ENCODE measurements around the gene SPRR2D. TPM values are rescaled to one million over a fixed set of nuclear protein-coding genes. Genes with fewer than 3 reads are reported as not detected.
"Not testable (repeated sequence)": the region's sequence is repeated elsewhere in the genome, so short reads cannot be mapped to it uniquely, and the experiment has no call there.

The SPRR2D gene
- total RNA-seq, 1 donor from 2014 or later, result not detected

- TF ChIP-seq CTCF (IDR thresholded peaks at IDR 0.05), result no peak
- intact Hi-C loops (cut with DNase I), result no loop called here
Measured at GRCh38 chr1:153070243-153070642, 29.3 kb upstream of the SPRR2D start.

GRCh38 chr1:153058826-153059784, 18.2 kb upstream of the SPRR2D start:
- no peaks in the 10 kb centered on the region for H3K36me3 ChIP-seq
- no peak overlapping the region for H3K4me3 ChIP-seq
- H3K9me3 ChIP-seq, result no peaks in the 10 kb centered on the region
- no peaks in the 10 kb centered on the region for H3K4me1 ChIP-seq
- no peak overlapping the region for H3K27ac ChIP-seq
- no peak for DNase-seq (ENCODE audit: low spot score in 2 of 2)
- intact Hi-C loops (cut with DNase I), result no loop called here
- no peaks in the 10 kb centered on the region for H3K27me3 ChIP-seq
- no peak for TF ChIP-seq CTCF (IDR thresholded peaks at IDR 0.05)

More at GRCh38 chr1:153070243-153070642, 29.3 kb upstream of the SPRR2D start:
- Histone ChIP-seq H3K36me3 (no peaks in the 10 kb centered on the region), H3K27ac (no peak overlapping the region), H3K27me3 (no peaks in the 10 kb centered on the region), H3K4me3 (no peak overlapping the region), H3K9me3 (no peaks in the 10 kb centered on the region), H3K4me1 (no peaks in the 10 kb centered on the region)
- no peak for DNase-seq (ENCODE audit: low spot score in 2 of 2)

GRCh38 chr1:153058154-153058553, 17.2 kb upstream of the SPRR2D start:
- H3K36me3 ChIP-seq, result no peaks in the 10 kb centered on the region
- intact Hi-C loops (cut with DNase I), result no loop called here
- DNase-seq (ENCODE audit: low spot score in 2 of 2), result no peak
- no peak for TF ChIP-seq CTCF (IDR thresholded peaks at IDR 0.05)
- no peaks in the 10 kb centered on the region for H3K9me3 ChIP-seq
- no peaks in the 10 kb centered on the region for H3K4me1 ChIP-seq
- H3K27ac ChIP-seq, result no peak overlapping the region
- no peak overlapping the region for H3K4me3 ChIP-seq
- H3K27me3 ChIP-seq, result no peaks in the 10 kb centered on the region

GRCh38 chr1:153057375-153057774, 16.5 kb upstream of the SPRR2D start, which contains the start of gene SPRR2A:
Gene SPRR2A (minus strand): TSS chr1:153057512. CDS start chr1:153056735, 777 bp downstream.
- no peaks in the 10 kb centered on the region for H3K27me3 ChIP-seq
- intact Hi-C loops (cut with DNase I), result no loop called here
- no peaks in the 10 kb centered on the region for H3K36me3 ChIP-seq
- H3K4me3 ChIP-seq, result no peak within 1 kb of the TSS
- H3K9me3 ChIP-seq, result no peaks in the 10 kb centered on the region
- TF ChIP-seq CTCF (IDR thresholded peaks at IDR 0.05), result no peak
- DNase-seq (ENCODE audit: low spot score in 2 of 2), result no peak
- no peaks in the 10 kb centered on the region for H3K4me1 ChIP-seq
- no peak within 1 kb of the TSS for H3K27ac ChIP-seq

GRCh38 chr1:153056111-153056510, 15.2 kb upstream of the SPRR2D start:
- H3K4me3 ChIP-seq; H3K9me3 ChIP-seq; H3K36me3 ChIP-seq; H3K27me3 ChIP-seq; intact Hi-C loops (cut with DNase I); DNase-seq (ENCODE audit: low spot score in 2 of 2); H3K27ac ChIP-seq; H3K4me1 ChIP-seq: not testable (repeated sequence)

- intact Hi-C loops (cut with DNase I), result no loop called here
- no peak overlapping the region for H3K27ac ChIP-seq
- no peaks in the 10 kb centered on the region for H3K9me3 ChIP-seq
- no peak overlapping the region for H3K4me3 ChIP-seq
- H3K27me3 ChIP-seq, result no peaks in the 10 kb centered on the region
- TF ChIP-seq CTCF (IDR thresholded peaks at IDR 0.05), result no peak
- no peak for DNase-seq (ENCODE audit: low spot score in 2 of 2)
- H3K4me1 ChIP-seq, result no peaks in the 10 kb centered on the region
- no peaks in the 10 kb centered on the region for H3K36me3 ChIP-seq
Measured at GRCh38 chr1:153049211-153049610, 8.3 kb upstream of the SPRR2D start.
